Brain microvascular endothelial cell (primary cell): ENCODE results near the gene HHAT.

Source experiments
- DNase-seq: peaks from one replicate; pipeline ENCODE4 v3.0.0-alpha.2; 2020
- H3K27ac ChIP-seq: fragments of 250-450 bp; sonication (Bioruptor Pico); 2 replicates; pipeline ENCODE4 v1.5.1; 2020; ENCODE audit warnings: mild to moderate bottlenecking, moderate library complexity
- H3K27me3 ChIP-seq: fragments of 250-450 bp; sonication (Bioruptor Pico); replicated peaks from 2 replicates; pipeline ENCODE4 v1.5.1; 2020; ENCODE audit warnings: mild to moderate bottlenecking
- H3K36me3 ChIP-seq: fragments of 250-450 bp; sonication (Bioruptor Pico); replicated peaks from 2 replicates; pipeline ENCODE4 v1.5.1; 2020; ENCODE audit warnings: mild to moderate bottlenecking
- H3K4me3 ChIP-seq: 2 replicates; pipeline ENCODE4 v1.5.1; 2011; ENCODE audit warnings: low read depth, mild to moderate bottlenecking, control low read depth, low read length, moderate library complexity
- in situ Hi-C: cut with HindIII; loops from 2 replicates; pipeline ENCODE4 v1.10.0; 2017; ENCODE audit warnings: low sequenced_read_pairs, low pct_ligation_motif_present
- TF ChIP-seq, protein P1 (sequence below): IDR thresholded peaks from 2 replicates; pipeline ENCODE4 v1.5.1; 2011; ENCODE audit warnings: low read depth, mild to moderate bottlenecking, moderate library complexity, low read length, control low read depth, inconsistent platforms; ENCODE audit errors: missing control alignments

Gene HHAT

DNA sequence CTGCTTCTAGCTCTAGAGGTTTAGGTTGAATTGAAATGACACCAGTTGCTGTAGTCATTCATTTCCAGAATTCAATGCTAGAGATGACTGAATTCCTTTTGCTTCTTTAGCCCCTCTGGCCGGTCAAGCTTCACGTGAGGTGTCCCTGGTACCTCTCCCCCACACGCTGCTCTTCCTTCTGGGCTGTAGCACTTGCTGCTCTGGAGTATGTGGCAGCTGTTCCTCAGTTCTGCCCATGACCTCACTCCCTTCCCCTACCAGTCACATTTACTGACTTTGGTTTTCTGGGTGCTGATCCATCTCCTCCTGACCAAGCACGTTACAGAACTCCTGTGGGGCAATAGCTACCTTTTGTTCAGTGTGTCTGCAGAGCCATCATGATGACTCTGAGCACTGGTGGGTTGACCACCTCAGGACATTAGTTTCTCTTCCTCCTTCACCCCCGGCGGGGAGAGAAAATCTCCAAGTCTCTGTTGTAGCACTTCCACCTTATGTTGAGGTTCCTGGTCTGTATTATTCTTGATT lies 128.1 kb downstream of the HHAT start:
- Histone ChIP-seq H3K4me3 (no peak overlapping the region), H3K27me3 (no peaks in the 10 kb centered on the region), H3K27ac (no peak overlapping the region), H3K36me3 (no peaks in the 10 kb centered on the region)
- in situ Hi-C loops = no loop called here
- no peak for DNase-seq
- TF ChIP-seq, protein P1, sequence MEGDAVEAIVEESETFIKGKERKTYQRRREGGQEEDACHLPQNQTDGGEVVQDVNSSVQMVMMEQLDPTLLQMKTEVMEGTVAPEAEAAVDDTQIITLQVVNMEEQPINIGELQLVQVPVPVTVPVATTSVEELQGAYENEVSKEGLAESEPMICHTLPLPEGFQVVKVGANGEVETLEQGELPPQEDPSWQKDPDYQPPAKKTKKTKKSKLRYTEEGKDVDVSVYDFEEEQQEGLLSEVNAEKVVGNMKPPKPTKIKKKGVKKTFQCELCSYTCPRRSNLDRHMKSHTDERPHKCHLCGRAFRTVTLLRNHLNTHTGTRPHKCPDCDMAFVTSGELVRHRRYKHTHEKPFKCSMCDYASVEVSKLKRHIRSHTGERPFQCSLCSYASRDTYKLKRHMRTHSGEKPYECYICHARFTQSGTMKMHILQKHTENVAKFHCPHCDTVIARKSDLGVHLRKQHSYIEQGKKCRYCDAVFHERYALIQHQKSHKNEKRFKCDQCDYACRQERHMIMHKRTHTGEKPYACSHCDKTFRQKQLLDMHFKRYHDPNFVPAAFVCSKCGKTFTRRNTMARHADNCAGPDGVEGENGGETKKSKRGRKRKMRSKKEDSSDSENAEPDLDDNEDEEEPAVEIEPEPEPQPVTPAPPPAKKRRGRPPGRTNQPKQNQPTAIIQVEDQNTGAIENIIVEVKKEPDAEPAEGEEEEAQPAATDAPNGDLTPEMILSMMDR = no peak

DNA sequence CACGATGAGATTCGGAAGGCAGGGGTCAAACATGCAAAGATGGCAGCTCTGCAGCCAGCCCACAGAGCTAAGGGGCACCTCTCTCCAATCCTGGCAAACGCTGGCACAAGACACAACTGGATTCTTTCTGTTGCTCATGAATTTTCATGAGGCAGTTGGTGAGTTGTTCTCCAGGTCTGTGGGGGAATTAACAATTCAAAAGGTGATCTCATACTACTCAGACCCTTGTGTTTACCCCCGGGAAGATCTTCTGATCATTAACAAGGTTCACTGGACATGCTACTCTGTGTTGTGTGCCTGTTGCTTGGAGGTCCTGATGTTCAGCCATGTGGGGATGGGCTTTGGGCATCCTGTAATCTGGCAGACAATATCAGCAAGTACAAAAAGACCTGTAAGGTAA lies 128.9 kb downstream of the HHAT start:
- H3K4me3 ChIP-seq = no peak overlapping the region
- in situ Hi-C loops = no loop called here
- H3K27me3 ChIP-seq = no peaks in the 10 kb centered on the region
- no peak for DNase-seq
- no peaks in the 10 kb centered on the region for H3K36me3 ChIP-seq
- H3K27ac ChIP-seq = no peak overlapping the region
- TF ChIP-seq, protein P1 = no peak

DNA sequence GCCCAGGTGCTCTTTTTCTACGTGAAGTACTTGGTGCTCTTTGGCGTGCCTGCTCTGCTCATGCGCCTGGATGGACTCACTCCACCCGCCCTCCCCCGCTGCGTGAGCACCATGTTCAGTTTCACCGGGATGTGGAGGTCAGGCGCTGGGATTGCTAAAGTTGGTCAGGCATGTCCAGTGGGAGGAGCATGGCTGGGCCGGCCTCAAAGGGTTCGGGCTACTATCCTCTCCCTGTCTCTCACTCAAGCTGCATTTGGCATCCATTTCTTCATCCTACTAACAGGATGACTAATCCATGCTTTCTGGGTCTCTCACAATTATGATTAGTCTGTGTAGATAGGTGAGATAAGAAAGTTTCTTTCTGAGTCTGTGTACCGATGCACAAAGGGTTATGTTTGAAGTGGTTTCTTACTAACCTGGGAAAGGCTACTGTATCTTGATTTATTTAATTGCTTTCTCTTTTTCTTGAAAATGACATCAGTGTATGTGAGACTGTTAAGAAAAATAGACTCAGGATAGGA lies 135.9 kb downstream of the HHAT start:
- H3K27me3 ChIP-seq = no peaks in the 10 kb centered on the region
- no peak overlapping the region for H3K4me3 ChIP-seq
- TF ChIP-seq, protein P1 = no peak
- in situ Hi-C loops = no loop called here
- no peak for DNase-seq
- H3K27ac ChIP-seq = no peak overlapping the region
- H3K36me3 ChIP-seq = no peaks in the 10 kb centered on the region

DNA sequence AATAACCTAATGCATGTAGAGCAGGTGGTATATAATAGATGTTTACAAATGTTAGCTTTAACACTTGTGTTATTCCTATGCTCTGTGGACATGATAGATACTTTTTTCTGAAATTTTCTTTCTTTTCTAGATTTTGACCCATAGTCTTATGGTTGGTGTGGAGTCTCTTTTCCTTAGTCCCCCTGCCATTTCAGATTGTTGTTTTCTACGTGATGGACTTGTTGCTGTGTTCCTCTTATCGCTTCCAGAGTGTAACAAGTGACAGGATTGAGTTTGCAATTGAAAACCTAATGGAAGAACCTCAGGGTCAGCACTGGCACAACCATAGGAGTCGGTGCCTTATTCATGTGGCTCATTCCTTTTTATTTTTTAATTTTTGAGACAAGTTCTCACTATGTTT lies 136.4 kb downstream of the HHAT start:
- DNase-seq = no peak
- H3K4me3 ChIP-seq = no peak overlapping the region
- TF ChIP-seq, protein P1 = no peak
- no peaks in the 10 kb centered on the region for H3K36me3 ChIP-seq
- H3K27ac ChIP-seq = no peak overlapping the region
- no peaks in the 10 kb centered on the region for H3K27me3 ChIP-seq
- in situ Hi-C loops = no loop called here

DNA sequence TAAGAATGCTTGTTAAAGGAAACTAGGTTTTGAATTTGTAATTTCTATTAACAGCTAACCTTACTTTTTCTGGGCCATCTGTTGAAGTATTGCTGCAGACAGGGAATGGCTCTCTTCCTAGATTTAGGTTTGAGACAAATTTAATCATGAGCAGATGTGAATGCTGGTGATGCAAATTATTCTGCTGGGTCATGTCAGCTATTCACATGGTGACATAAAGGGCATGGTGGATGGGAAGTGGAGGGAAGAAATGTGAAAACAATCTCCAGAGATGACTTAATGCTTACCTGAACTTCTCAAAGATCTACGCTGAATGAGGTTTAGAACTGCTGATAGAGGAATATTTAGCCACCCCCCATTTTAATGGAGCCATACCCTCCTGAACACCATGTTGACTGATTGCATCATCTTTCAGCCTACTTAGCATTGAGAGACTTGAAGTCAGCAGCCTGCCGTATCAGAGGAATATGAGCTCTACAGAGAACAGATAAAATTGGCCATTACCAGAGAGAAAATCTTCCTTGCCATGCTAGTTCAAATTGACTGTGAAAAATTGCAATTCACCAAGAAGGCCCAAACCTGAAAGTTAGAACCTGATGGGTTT lies 138.8 kb downstream of the HHAT start:
- DNase-seq = no peak
- Histone ChIP-seq H3K27me3 (no peaks in the 10 kb centered on the region), H3K27ac (no peak overlapping the region), H3K36me3 (no peaks in the 10 kb centered on the region), H3K4me3 (no peak overlapping the region)
- in situ Hi-C loops = no loop called here
- TF ChIP-seq, protein P1 = no peak

DNA sequence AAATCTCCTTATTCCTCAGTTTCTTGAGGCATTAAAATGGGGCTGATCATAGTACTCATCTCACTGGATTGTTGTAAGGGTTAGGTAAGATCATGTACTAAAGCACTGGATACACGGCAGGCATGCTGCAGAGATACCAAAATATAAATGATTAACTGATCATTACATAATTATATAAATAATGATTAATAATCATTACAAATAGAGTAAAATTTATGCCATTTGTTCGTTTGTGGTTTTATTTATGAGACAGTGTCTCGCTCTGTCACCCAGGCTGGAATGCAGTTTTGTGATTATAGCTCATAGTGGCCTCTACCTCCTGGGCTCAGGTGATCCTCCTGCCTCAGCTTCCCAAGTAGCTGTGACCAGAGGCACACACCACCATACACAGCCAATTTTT lies 140.7 kb downstream of the HHAT start:
- in situ Hi-C loops = no loop called here
- Histone ChIP-seq H3K36me3 (no peaks in the 10 kb centered on the region), H3K27me3 (no peaks in the 10 kb centered on the region), H3K4me3 (no peak overlapping the region), H3K27ac (no peak overlapping the region)
- TF ChIP-seq, protein P1 = no peak
- DNase-seq = no peak
